ENCODE results near the gene C17orf107.
A peak's percentile ranks its signal among the peaks of the same experiment; 100 is the strongest.

DNA sequence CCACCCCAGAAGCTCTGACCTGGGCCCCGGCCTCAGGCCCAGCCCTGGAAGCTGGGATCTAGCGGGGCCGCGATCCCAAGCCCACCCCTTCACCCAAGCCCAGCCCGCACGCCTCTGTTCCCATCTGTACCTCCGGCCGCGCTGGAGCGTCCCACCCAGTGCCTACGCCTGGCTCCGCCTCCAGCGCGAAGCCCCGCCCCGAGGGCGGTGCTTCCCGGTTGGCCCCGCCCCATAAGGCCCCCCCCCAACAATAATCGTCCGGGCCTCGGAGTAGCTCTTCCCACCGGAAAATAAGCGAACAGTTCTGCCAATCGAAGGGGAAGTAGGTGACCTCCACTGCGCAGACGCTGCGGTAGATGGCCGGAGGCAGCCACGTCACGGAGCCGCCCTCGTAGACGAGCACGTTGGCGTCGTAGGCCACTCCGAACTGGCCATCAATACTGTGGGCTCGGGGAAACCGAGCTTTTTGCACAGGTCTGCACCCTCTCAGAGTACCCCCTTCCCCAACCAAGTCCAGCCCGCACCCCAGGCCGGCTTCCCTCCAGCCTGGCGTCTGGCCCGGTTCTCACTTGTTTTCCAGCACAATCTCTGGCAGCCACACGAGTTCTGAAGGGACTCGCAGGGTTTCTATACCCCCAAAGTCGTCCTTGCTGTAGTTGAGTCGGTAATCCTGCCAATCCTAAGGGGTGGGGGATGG, 2.5 kb downstream of the C17orf107 start:
- TF ChIP-seq CTCF (IDR thresholded peaks at IDR 0.05 in 4 of 5, conservative IDR thresholded peaks at IDR 0.05 in 1 of 5) = no peak
- peak in 1 of 2 donors; percentile 56 for TF ChIP-seq POLR2A (IDR thresholded peaks at IDR 0.05)
